Erythroblast (primary cell): ENCODE results near the gene SERBP1.

ENCODE experiments used
- GATA1 ChIP-seq: IDR thresholded peaks from 2 replicates; pipeline ENCODE4 v1.6.1; 2011; ENCODE audit warnings: low read depth, mild to moderate bottlenecking, control low read depth, low read length, moderate library complexity
- POLR2A ChIP-seq: IDR thresholded peaks from 2 replicates; pipeline ENCODE4 v1.6.1; 2011; ENCODE audit warnings: mild to moderate bottlenecking, low read length

- TF ChIP-seq POLR2A (no peak), GATA1 (no peak)
These were observed 15.6 kb downstream of the SERBP1 start for GRCh38 chr1:67414574-67414973.
